Measurements from ENCODE around the gene ZC3H18. TPM values are rescaled to one million over a fixed set of nuclear protein-coding genes. Genes with fewer than 3 reads are reported as not detected.

ZC3H18 gene
- total RNA-seq, 1 experiment from 2014 or later = 61.8 TPM

- TF ChIP-seq, protein P1, sequence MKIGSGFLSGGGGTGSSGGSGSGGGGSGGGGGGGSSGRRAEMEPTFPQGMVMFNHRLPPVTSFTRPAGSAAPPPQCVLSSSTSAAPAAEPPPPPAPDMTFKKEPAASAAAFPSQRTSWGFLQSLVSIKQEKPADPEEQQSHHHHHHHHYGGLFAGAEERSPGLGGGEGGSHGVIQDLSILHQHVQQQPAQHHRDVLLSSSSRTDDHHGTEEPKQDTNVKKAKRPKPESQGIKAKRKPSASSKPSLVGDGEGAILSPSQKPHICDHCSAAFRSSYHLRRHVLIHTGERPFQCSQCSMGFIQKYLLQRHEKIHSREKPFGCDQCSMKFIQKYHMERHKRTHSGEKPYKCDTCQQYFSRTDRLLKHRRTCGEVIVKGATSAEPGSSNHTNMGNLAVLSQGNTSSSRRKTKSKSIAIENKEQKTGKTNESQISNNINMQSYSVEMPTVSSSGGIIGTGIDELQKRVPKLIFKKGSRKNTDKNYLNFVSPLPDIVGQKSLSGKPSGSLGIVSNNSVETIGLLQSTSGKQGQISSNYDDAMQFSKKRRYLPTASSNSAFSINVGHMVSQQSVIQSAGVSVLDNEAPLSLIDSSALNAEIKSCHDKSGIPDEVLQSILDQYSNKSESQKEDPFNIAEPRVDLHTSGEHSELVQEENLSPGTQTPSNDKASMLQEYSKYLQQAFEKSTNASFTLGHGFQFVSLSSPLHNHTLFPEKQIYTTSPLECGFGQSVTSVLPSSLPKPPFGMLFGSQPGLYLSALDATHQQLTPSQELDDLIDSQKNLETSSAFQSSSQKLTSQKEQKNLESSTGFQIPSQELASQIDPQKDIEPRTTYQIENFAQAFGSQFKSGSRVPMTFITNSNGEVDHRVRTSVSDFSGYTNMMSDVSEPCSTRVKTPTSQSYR (CRISPR knock-in tag; IDR thresholded peaks at IDR 0.05) = no peak
- no peak for TF ChIP-seq SOX15 (CRISPR knock-in tag; IDR thresholded peaks at IDR 0.05)
- TF ChIP-seq, protein P2, sequence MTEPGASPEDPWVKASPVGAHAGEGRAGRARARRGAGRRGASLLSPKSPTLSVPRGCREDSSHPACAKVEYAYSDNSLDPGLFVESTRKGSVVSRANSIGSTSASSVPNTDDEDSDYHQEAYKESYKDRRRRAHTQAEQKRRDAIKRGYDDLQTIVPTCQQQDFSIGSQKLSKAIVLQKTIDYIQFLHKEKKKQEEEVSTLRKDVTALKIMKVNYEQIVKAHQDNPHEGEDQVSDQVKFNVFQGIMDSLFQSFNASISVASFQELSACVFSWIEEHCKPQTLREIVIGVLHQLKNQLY (CRISPR knock-in tag; IDR thresholded peaks at IDR 0.05) = no peak
These were observed 17.9 kb downstream of the ZC3H18 start (continued) for GRCh38 chr16:88588148-88588547.

GRCh38 chr16:88588754-88589153, 18.6 kb downstream of the ZC3H18 start:
- H3K27me3 Mint-ChIP-seq (ENCODE audit: low read depth) = no peaks in the 10 kb centered on the region
- ChIA-PET POLR2A (interaction anchor here (0.5 kb wide), 1 partner anchor 15 kb away, joined by 3 read pairs; no protein-coding TSS in a partner anchor), CTCF (interaction anchor here (0.5 kb wide), 1 partner anchor 135 kb away, joined by 3 read pairs; no protein-coding TSS in a partner anchor)
- H3K4me3 Mint-ChIP-seq = no peak overlapping the region
- H3K4me1 Mint-ChIP-seq = no peaks in the 10 kb centered on the region
- H3K36me3 Mint-ChIP-seq = peaks cover 57% of the 10 kb centered on the region
- DNase-seq (ENCODE audit: low spot score) (no peak), ATAC-seq (no peak)
- H3K27ac Mint-ChIP-seq = no peak overlapping the region
- TF ChIP-seq ZNF423 (CRISPR knock-in tag; IDR thresholded peaks at IDR 0.05) (no peak), TP53 (CRISPR knock-in tag; IDR thresholded peaks at IDR 0.05) (no peak), ZBTB21 (CRISPR knock-in tag; IDR thresholded peaks at IDR 0.05; ENCODE audit: borderline replicate concordance) (no peak), ZNF219 (CRISPR knock-in tag; IDR thresholded peaks at IDR 0.05; ENCODE audit: borderline replicate concordance) (no peak), ATF1 (CRISPR knock-in tag; IDR thresholded peaks at IDR 0.05) (no peak), SOX15 (CRISPR knock-in tag; IDR thresholded peaks at IDR 0.05) (no peak), AR (CRISPR knock-in tag; IDR thresholded peaks at IDR 0.05) (no peak)
- TF ChIP-seq, protein P2 (CRISPR knock-in tag; IDR thresholded peaks at IDR 0.05) = no peak
- TF ChIP-seq, protein P3, sequence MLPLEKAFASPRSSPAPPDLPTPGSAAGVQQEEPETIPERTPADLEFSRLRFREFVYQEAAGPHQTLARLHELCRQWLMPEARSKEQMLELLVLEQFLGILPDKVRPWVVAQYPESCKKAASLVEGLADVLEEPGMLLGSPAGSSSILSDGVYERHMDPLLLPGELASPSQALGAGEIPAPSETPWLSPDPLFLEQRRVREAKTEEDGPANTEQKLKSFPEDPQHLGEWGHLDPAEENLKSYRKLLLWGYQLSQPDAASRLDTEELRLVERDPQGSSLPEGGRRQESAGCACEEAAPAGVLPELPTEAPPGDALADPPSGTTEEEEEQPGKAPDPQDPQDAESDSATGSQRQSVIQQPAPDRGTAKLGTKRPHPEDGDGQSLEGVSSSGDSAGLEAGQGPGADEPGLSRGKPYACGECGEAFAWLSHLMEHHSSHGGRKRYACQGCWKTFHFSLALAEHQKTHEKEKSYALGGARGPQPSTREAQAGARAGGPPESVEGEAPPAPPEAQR (CRISPR knock-in tag; IDR thresholded peaks at IDR 0.05) = no peak
- TF ChIP-seq, protein P4, sequence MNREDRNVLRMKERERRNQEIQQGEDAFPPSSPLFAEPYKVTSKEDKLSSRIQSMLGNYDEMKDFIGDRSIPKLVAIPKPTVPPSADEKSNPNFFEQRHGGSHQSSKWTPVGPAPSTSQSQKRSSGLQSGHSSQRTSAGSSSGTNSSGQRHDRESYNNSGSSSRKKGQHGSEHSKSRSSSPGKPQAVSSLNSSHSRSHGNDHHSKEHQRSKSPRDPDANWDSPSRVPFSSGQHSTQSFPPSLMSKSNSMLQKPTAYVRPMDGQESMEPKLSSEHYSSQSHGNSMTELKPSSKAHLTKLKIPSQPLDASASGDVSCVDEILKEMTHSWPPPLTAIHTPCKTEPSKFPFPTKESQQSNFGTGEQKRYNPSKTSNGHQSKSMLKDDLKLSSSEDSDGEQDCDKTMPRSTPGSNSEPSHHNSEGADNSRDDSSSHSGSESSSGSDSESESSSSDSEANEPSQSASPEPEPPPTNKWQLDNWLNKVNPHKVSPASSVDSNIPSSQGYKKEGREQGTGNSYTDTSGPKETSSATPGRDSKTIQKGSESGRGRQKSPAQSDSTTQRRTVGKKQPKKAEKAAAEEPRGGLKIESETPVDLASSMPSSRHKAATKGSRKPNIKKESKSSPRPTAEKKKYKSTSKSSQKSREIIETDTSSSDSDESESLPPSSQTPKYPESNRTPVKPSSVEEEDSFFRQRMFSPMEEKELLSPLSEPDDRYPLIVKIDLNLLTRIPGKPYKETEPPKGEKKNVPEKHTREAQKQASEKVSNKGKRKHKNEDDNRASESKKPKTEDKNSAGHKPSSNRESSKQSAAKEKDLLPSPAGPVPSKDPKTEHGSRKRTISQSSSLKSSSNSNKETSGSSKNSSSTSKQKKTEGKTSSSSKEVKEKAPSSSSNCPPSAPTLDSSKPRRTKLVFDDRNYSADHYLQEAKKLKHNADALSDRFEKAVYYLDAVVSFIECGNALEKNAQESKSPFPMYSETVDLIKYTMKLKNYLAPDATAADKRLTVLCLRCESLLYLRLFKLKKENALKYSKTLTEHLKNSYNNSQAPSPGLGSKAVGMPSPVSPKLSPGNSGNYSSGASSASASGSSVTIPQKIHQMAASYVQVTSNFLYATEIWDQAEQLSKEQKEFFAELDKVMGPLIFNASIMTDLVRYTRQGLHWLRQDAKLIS (CRISPR knock-in tag; IDR thresholded peaks at IDR 0.05; ENCODE audit: borderline replicate concordance) = no peak
- H3K9me3 Mint-ChIP-seq = no peaks in the 10 kb centered on the region

All from WTC11 (cell line).